Stimulated activated CD4-positive, alpha-beta T cell treated with anti-CD3 and anti-CD28 coated beads, Interleukin-12 subunit alpha, Interleukin-12 subunit beta, amount 100 ng/mL, for 4 hours (primary cell): Measurements from ENCODE around the gene TMEM185B.
"Not testable (repeated sequence)": the region's sequence is repeated elsewhere in the genome, so short reads cannot be mapped to it uniquely, and the experiment has no call there.

Experiments used
- DNase-seq: peaks from one replicate; pipeline ENCODE4 v3.0.0-alpha.2; 2020

TMEM185B gene

GRCh38 chr2:120251078-120251477, 27.9 kb upstream of the TMEM185B start:
- no peak for DNase-seq

- DNase-seq = no peak
Observed at GRCh38 chr2:120250640-120251039, 27.4 kb upstream of the TMEM185B start.

- DNase-seq = no peak
Observed at GRCh38 chr2:120247851-120248250, 24.7 kb upstream of the TMEM185B start.

- no peak for DNase-seq
Observed at GRCh38 chr2:120246546-120247300, 23.5 kb upstream of the TMEM185B start.

- DNase-seq = no peak
Observed at GRCh38 chr2:120245520-120246332, 22.5 kb upstream of the TMEM185B start.

- DNase-seq = no peak
Observed at GRCh38 chr2:120244656-120245519, 21.7 kb upstream of the TMEM185B start.

- DNase-seq = no peak
Observed at GRCh38 chr2:120243875-120244553, 20.8 kb upstream of the TMEM185B start.

- DNase-seq = no peak
Observed at GRCh38 chr2:120243211-120243610, 20.0 kb upstream of the TMEM185B start.

- no peak for DNase-seq
Observed at GRCh38 chr2:120241684-120242083, 18.5 kb upstream of the TMEM185B start.

GRCh38 chr2:120240901-120241429, 17.8 kb upstream of the TMEM185B start:
- DNase-seq = no peak

GRCh38 chr2:120239488-120240287, 16.5 kb upstream of the TMEM185B start:
- DNase-seq = no peak

- no peak for DNase-seq
Observed at GRCh38 chr2:120238728-120239487, 15.7 kb upstream of the TMEM185B start.

GRCh38 chr2:120237491-120237902, 14.3 kb upstream of the TMEM185B start:
- DNase-seq = no peak

GRCh38 chr2:120236791-120237190, 13.6 kb upstream of the TMEM185B start:
- DNase-seq = no peak

- DNase-seq = no peak
Observed at GRCh38 chr2:120236316-120236715, 13.1 kb upstream of the TMEM185B start.

GRCh38 chr2:120235681-120236080, 12.5 kb upstream of the TMEM185B start:
- DNase-seq = no peak

GRCh38 chr2:120235158-120235557, 12.0 kb upstream of the TMEM185B start:
- DNase-seq = not testable (repeated sequence)

GRCh38 chr2:120233292-120233691, 10.1 kb upstream of the TMEM185B start:
- DNase-seq = no peak

GRCh38 chr2:120231974-120232635, 8.9 kb upstream of the TMEM185B start:
- peak; percentile 44 for DNase-seq

GRCh38 chr2:120231564-120231973, 8.4 kb upstream of the TMEM185B start:
- DNase-seq = peak; percentile 22
